Mucosa of stomach (tissue), 1 donor: ENCODE results near the gene COL18A1.

Source experiments
- H3K27me3 ChIP-seq: one replicate; pipeline ENCODE4 v1.7.0; 2013; ENCODE audit warnings: mild to moderate bottlenecking, low read length; ENCODE audit not compliant: control insufficient read depth, insufficient read depth
- H3K36me3 ChIP-seq: one replicate; pipeline ENCODE4 v1.7.0; 2013; ENCODE audit warnings: low read length; ENCODE audit not compliant: control insufficient read depth, insufficient read depth
- H3K4me1 ChIP-seq: one replicate; pipeline ENCODE4 v1.7.0; 2013; ENCODE audit warnings: mild to moderate bottlenecking, low read length; ENCODE audit not compliant: control insufficient read depth, insufficient read depth
- H3K4me3 ChIP-seq: one replicate; pipeline ENCODE4 v1.7.0; 2013; ENCODE audit warnings: low read length
- H3K9ac ChIP-seq: one replicate; pipeline ENCODE4 v1.7.0; 2013; ENCODE audit warnings: mild to moderate bottlenecking, low read length, moderate library complexity
- H3K9me3 ChIP-seq: one replicate; pipeline ENCODE4 v1.7.0; 2013; ENCODE audit warnings: mild to moderate bottlenecking, low read length, moderate library complexity; ENCODE audit not compliant: control insufficient read depth
- donor health status: Pancreatic carcinoma.

Gene COL18A1

GRCh38 chr21:45404730-45405270, at the start of gene COL18A1:
COL18A1 (plus strand) TSS chr21:45405165; CDS start chr21:45405231, 66 bp downstream.
- peaks cover 9% of the 10 kb centered on the region for H3K4me1 ChIP-seq
- peaks cover 45% of the 10 kb centered on the region for H3K27me3 ChIP-seq
- H3K9me3 ChIP-seq = no peaks in the 10 kb centered on the region
- peak within 1 kb of the TSS; percentile 47 for H3K9ac ChIP-seq
- H3K36me3 ChIP-seq = no peaks in the 10 kb centered on the region
- no peak within 1 kb of the TSS for H3K4me3 ChIP-seq

- H3K9ac ChIP-seq = no peak overlapping the region
- peaks cover 15% of the 10 kb centered on the region for H3K4me1 ChIP-seq
Measured at GRCh38 chr21:45355573-45355972, 49.4 kb upstream of the COL18A1 start.

GRCh38 chr21:45356251-45356650, 48.7 kb upstream of the COL18A1 start:
- Histone ChIP-seq H3K27me3 (no peaks in the 10 kb centered on the region), H3K9me3 (no peaks in the 10 kb centered on the region), H3K4me1 (peaks cover 15% of the 10 kb centered on the region), H3K36me3 (no peaks in the 10 kb centered on the region), H3K9ac (no peak overlapping the region), H3K4me3 (no peak overlapping the region)

More at GRCh38 chr21:45355573-45355972, 49.4 kb upstream of the COL18A1 start:
- H3K27me3 ChIP-seq = no peaks in the 10 kb centered on the region
- no peaks in the 10 kb centered on the region for H3K9me3 ChIP-seq
- no peaks in the 10 kb centered on the region for H3K36me3 ChIP-seq
- no peak overlapping the region for H3K4me3 ChIP-seq

- Histone ChIP-seq H3K9me3 (no peaks in the 10 kb centered on the region), H3K36me3 (no peaks in the 10 kb centered on the region), H3K4me3 (no peak overlapping the region), H3K27me3 (no peaks in the 10 kb centered on the region), H3K9ac (peak overlapping the region; percentile 43), H3K4me1 (peaks cover 15% of the 10 kb centered on the region)
Measured at GRCh38 chr21:45356653-45357435, 48.1 kb upstream of the COL18A1 start.

GRCh38 chr21:45357436-45358260, 47.3 kb upstream of the COL18A1 start:
- H3K9me3 ChIP-seq = no peaks in the 10 kb centered on the region
- H3K4me3 ChIP-seq = no peak overlapping the region
- peak overlapping the region; percentile 43 for H3K9ac ChIP-seq
- H3K4me1 ChIP-seq = peaks cover 15% of the 10 kb centered on the region
- no peaks in the 10 kb centered on the region for H3K36me3 ChIP-seq
- H3K27me3 ChIP-seq = no peaks in the 10 kb centered on the region

- Histone ChIP-seq H3K27me3 (no peaks in the 10 kb centered on the region), H3K9ac (no peak overlapping the region), H3K36me3 (no peaks in the 10 kb centered on the region), H3K9me3 (no peaks in the 10 kb centered on the region), H3K4me1 (peaks cover 15% of the 10 kb centered on the region), H3K4me3 (no peak overlapping the region)
Measured at GRCh38 chr21:45358261-45358670, 46.7 kb upstream of the COL18A1 start.

GRCh38 chr21:45358711-45359310, 46.2 kb upstream of the COL18A1 start:
- Histone ChIP-seq H3K27me3 (no peaks in the 10 kb centered on the region), H3K4me1 (peaks cover 19% of the 10 kb centered on the region), H3K36me3 (no peaks in the 10 kb centered on the region), H3K9me3 (no peaks in the 10 kb centered on the region), H3K4me3 (no peak overlapping the region), H3K9ac (no peak overlapping the region)

- no peak overlapping the region for H3K9ac ChIP-seq
- peaks cover 27% of the 10 kb centered on the region for H3K4me1 ChIP-seq
- no peaks in the 10 kb centered on the region for H3K9me3 ChIP-seq
- H3K36me3 ChIP-seq = no peaks in the 10 kb centered on the region
- no peaks in the 10 kb centered on the region for H3K27me3 ChIP-seq
- H3K4me3 ChIP-seq = no peak overlapping the region
Measured at GRCh38 chr21:45359451-45360217, 45.3 kb upstream of the COL18A1 start.

- H3K36me3 ChIP-seq = no peaks in the 10 kb centered on the region
- no peak overlapping the region for H3K4me3 ChIP-seq
- no peaks in the 10 kb centered on the region for H3K9me3 ChIP-seq
- H3K9ac ChIP-seq = no peak overlapping the region
- H3K27me3 ChIP-seq = no peaks in the 10 kb centered on the region
- peaks cover 34% of the 10 kb centered on the region for H3K4me1 ChIP-seq
Measured at GRCh38 chr21:45361033-45361997, 43.6 kb upstream of the COL18A1 start.

- no peak overlapping the region for H3K4me3 ChIP-seq
- peaks cover 25% of the 10 kb centered on the region for H3K4me1 ChIP-seq
- no peaks in the 10 kb centered on the region for H3K27me3 ChIP-seq
- H3K36me3 ChIP-seq = no peaks in the 10 kb centered on the region
- no peaks in the 10 kb centered on the region for H3K9me3 ChIP-seq
- H3K9ac ChIP-seq = no peak overlapping the region
Measured at GRCh38 chr21:45362077-45362747, 42.8 kb upstream of the COL18A1 start.
